Measurements from ENCODE around the gene GOSR1. TPM values are rescaled to one million over a fixed set of nuclear protein-coding genes. Genes with fewer than 3 reads are reported as not detected.

Gene GOSR1
- total RNA-seq, 1 experiment from 2014 or later, result 58.1 TPM

DNA sequence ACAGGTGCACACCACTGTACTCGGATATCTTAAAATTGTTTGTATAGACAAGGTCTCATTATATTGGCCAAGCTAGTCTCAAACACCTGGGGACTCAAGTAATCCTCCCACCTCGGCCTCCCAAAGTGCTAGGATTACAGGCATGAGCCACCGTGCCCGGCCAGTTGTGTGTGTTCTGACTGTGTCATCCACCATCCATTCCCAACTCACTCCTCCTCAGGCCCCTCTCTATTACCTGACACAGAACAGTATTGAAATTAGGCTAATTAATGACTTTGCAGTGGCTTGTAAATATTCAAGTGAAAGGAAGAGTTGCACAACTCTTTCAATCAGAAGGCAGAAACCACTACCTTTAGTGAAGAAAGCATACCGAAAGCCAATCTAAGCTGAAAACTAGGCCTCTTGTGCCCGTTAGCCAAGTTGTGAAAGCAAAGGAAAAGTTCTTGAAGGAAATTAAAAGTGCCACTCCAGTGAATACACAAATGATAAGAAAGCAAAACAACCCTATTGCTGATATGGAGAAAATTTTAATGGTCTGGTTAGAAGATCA, 28.7 kb downstream of the GOSR1 start:
- H3K4me2 ChIP-seq (ENCODE audit: insufficient read depth, insufficient read length, low read length), result no peak overlapping the region
- peak overlapping the region in 2 of 3 experiments; percentile 47 to 81; a peak in 3 of 7 replicates for H3K27ac Mint-ChIP-seq
- no peak overlapping the region for H3K27ac ChIP-seq (ENCODE audit: insufficient read length, low read depth, low read length)
- H2AFZ ChIP-seq (ENCODE audit: low read length), result no peak overlapping the region
- no peaks in the 10 kb centered on the region for H3K23me2 ChIP-seq (ENCODE audit: insufficient read length, low read depth, low read length, poor library complexity, severe bottlenecking)
- H3K79me1 ChIP-seq (ENCODE audit: insufficient read depth, low read depth, low read length, poor library complexity, severe bottlenecking), result no peaks in the 10 kb centered on the region
- TF ChIP-seq, protein P1, sequence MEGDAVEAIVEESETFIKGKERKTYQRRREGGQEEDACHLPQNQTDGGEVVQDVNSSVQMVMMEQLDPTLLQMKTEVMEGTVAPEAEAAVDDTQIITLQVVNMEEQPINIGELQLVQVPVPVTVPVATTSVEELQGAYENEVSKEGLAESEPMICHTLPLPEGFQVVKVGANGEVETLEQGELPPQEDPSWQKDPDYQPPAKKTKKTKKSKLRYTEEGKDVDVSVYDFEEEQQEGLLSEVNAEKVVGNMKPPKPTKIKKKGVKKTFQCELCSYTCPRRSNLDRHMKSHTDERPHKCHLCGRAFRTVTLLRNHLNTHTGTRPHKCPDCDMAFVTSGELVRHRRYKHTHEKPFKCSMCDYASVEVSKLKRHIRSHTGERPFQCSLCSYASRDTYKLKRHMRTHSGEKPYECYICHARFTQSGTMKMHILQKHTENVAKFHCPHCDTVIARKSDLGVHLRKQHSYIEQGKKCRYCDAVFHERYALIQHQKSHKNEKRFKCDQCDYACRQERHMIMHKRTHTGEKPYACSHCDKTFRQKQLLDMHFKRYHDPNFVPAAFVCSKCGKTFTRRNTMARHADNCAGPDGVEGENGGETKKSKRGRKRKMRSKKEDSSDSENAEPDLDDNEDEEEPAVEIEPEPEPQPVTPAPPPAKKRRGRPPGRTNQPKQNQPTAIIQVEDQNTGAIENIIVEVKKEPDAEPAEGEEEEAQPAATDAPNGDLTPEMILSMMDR (conservative IDR thresholded peaks at IDR 0.05), result no peak
- H4K8ac ChIP-seq (replicated peaks; ENCODE audit: insufficient read length, low read depth, low read length), result no peak overlapping the region
- no peak overlapping the region for H2BK5ac ChIP-seq (ENCODE audit: insufficient read length, low read length)
- H3K36me3 Mint-ChIP-seq (ENCODE audit: insufficient read depth in 1 of 3, low read depth in 3 of 3), result peaks cover 25 to 53% (median 43%) of the 10 kb centered on the region in 3 experiments
- H3K4me3 Mint-ChIP-seq, result no peak overlapping the region
- H2BK15ac ChIP-seq (ENCODE audit: low read depth, low read length), result no peak overlapping the region
- no peak overlapping the region for H2BK12ac ChIP-seq (ENCODE audit: insufficient read length, low read depth, low read length)
- no peaks in the 10 kb centered on the region for H3K27me3 Mint-ChIP-seq (ENCODE audit: low read depth)
- no peaks in the 10 kb centered on the region for H3K79me2 ChIP-seq (ENCODE audit: insufficient read depth, low read length)
- H3K9ac ChIP-seq (ENCODE audit: extremely low read depth, insufficient read length, low read length), result no peak overlapping the region
- no peak overlapping the region for H3K4ac ChIP-seq (ENCODE audit: low read depth, low read length)
- H3K23ac ChIP-seq (ENCODE audit: insufficient read length, low read depth, low read length), result no peak overlapping the region
- no peak overlapping the region for H2BK20ac ChIP-seq (ENCODE audit: low read depth, low read length, poor library complexity, severe bottlenecking)
- DNase-seq, result no peak
- H2BK120ac ChIP-seq (ENCODE audit: low read depth, low read length, poor library complexity, severe bottlenecking), result no peak overlapping the region
- H3K4me1 Mint-ChIP-seq, result peaks cover 7 to 12% of the 10 kb centered on the region in 2 experiments; a peak in 3 of 4 replicates
- H3T11ph ChIP-seq (ENCODE audit: low read length), result no peak overlapping the region
- no CpG with 5 or more reads among the region's 6 CpGs for WGBS (ENCODE audit: extremely low coverage, insufficient read length, low lambda C conversion rate)
- 0 out of 2 replicates have a peak, but pooled peaks cover 2% of the 10 kb centered on the region for H3K4me1 ChIP-seq (ENCODE audit: insufficient read depth, low read length)
- H3K9me3 Mint-ChIP-seq, result peaks cover 0 to 3% of the 10 kb centered on the region in 2 experiments; a peak in 1 of 5 replicates
- no peak overlapping the region for H3K18ac ChIP-seq (ENCODE audit: insufficient read length, low read depth, low read length)
- H3K56ac ChIP-seq (ENCODE audit: insufficient read length, low read depth, low read length), result no peak overlapping the region
- no peak overlapping the region for H3K14ac ChIP-seq (ENCODE audit: insufficient read depth, low read length)
- no peak overlapping the region for H4K5ac ChIP-seq (ENCODE audit: insufficient read length, low read depth, low read length)
- no peaks in the 10 kb centered on the region for H4K20me1 ChIP-seq (ENCODE audit: control insufficient read depth, insufficient read depth, insufficient read length)
- no peak overlapping the region for H2AK5ac ChIP-seq (ENCODE audit: insufficient read length, low read length)
- no peak overlapping the region for H4K91ac ChIP-seq (ENCODE audit: insufficient read length, low read depth, low read length)
- H3K9me3 ChIP-seq (ENCODE audit: control insufficient read depth, low read depth, low read length), result no peaks in the 10 kb centered on the region
- no peaks in the 10 kb centered on the region for H3K27me3 ChIP-seq (ENCODE audit: insufficient read depth, low read length)
